ENCODE data around the gene MYO7B. TPM values are rescaled to one million over a fixed set of nuclear protein-coding genes. Genes with fewer than 3 reads are reported as not detected.

Gene MYO7B
- total and polyA plus RNA-seq, 4 donors: 0.51 to 4.7 (median 1.9) TPM

DNA sequence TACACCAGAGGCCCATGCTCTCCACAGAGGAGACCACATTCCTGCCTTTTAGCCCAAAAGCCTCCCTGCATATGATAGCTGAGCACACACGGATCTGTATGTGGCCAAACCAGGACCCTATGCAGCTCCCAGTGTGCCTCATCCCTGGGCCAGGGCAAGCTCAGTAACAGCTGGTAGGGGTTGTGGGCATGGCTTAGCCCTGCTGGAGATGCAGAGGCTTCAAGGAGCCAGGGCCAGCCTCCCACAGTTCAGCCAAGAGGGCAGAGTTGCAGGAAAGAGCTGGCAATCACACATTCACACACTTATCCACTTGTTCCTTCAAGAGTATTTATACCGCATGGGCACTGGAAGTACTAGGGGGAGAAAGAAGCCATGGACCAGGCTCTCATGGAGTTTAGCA lies 141.4 kb downstream of the MYO7B start:
- Histone ChIP-seq H3K36me3 (ENCODE audit: control insufficient read depth in 4 of 4, insufficient read depth in 4 of 4, low read length in 4 of 4) (no peaks in the 10 kb centered on the region), H3K9ac (ENCODE audit: insufficient read depth in 1 of 2, low read length in 2 of 2) (no peak overlapping the region), H3K27me3 (ENCODE audit: control insufficient read depth in 3 of 3, insufficient read depth in 3 of 3, low read length in 2 of 3) (peaks cover 0 to 18% (median 15%) of the 10 kb centered on the region in 3 donors), H3K4me1 (ENCODE audit: control insufficient read depth in 5 of 5, insufficient read depth in 5 of 5, low read length in 5 of 5) (peaks cover 0 to 25% (median 5%) of the 10 kb centered on the region in 5 donors), H3K9me3 (ENCODE audit: control insufficient read depth in 4 of 4, insufficient read depth in 3 of 4, low read length in 3 of 4) (no peaks in the 10 kb centered on the region), H3K27ac (ENCODE audit: low read depth in 1 of 2, low read length in 1 of 2) (no peak overlapping the region), H3K4me3 (no peak overlapping the region)
- WGBS, 2 donors: 74 to 94% methylated on average over 2 of the region's 2 CpGs
- TF ChIP-seq, protein P1, sequence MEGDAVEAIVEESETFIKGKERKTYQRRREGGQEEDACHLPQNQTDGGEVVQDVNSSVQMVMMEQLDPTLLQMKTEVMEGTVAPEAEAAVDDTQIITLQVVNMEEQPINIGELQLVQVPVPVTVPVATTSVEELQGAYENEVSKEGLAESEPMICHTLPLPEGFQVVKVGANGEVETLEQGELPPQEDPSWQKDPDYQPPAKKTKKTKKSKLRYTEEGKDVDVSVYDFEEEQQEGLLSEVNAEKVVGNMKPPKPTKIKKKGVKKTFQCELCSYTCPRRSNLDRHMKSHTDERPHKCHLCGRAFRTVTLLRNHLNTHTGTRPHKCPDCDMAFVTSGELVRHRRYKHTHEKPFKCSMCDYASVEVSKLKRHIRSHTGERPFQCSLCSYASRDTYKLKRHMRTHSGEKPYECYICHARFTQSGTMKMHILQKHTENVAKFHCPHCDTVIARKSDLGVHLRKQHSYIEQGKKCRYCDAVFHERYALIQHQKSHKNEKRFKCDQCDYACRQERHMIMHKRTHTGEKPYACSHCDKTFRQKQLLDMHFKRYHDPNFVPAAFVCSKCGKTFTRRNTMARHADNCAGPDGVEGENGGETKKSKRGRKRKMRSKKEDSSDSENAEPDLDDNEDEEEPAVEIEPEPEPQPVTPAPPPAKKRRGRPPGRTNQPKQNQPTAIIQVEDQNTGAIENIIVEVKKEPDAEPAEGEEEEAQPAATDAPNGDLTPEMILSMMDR (IDR thresholded peaks at IDR 0.05; ENCODE audit: control extremely low read depth, extremely low read depth): no peak
- DNase-seq (no peak), ATAC-seq (ENCODE audit: insufficient read depth, low FRiP score) (no peak)

DNA sequence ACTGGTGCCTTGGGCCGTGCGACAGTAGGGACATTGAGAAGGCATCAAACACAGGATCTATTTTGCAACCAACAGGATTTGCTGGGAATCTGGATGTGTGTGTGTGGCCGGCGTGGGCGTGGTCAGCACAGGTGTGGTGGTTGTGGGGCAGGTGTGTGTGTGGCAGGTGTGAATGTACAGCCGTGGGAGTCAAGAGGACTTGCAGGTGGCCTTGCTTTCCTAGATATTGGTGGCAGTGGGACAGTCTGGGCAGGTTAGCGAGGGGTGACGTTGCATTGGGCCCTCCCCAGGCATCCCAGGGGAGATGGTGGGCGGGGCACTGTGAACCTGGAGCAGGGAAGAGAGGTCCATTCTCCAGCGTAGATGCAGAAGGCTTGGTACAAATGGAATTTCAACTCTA lies 143.0 kb downstream of the MYO7B start:
- Histone ChIP-seq H3K4me3 (no peak overlapping the region), H3K9me3 (ENCODE audit: control insufficient read depth in 4 of 4, insufficient read depth in 3 of 4, low read length in 3 of 4) (no peaks in the 10 kb centered on the region), H3K9ac (ENCODE audit: insufficient read depth in 1 of 2, low read length in 2 of 2) (no peak overlapping the region), H3K27ac (ENCODE audit: low read depth in 1 of 2, low read length in 1 of 2) (no peak overlapping the region), H3K36me3 (ENCODE audit: control insufficient read depth in 4 of 4, insufficient read depth in 4 of 4, low read length in 4 of 4) (no peaks in the 10 kb centered on the region), H3K4me1 (ENCODE audit: control insufficient read depth in 5 of 5, insufficient read depth in 5 of 5, low read length in 5 of 5) (peaks cover 0 to 38% (median 5%) of the 10 kb centered on the region in 5 donors), H3K27me3 (ENCODE audit: control insufficient read depth in 3 of 3, insufficient read depth in 3 of 3, low read length in 2 of 3) (peaks cover 0 to 18% (median 15%) of the 10 kb centered on the region in 3 donors)
- no peak for ATAC-seq (ENCODE audit: insufficient read depth, low FRiP score)
- no peak for DNase-seq
- WGBS, 2 donors: 92 to 94% methylated on average over 10 of the region's 10 CpGs
- TF ChIP-seq, protein P1 (IDR thresholded peaks at IDR 0.05; ENCODE audit: control extremely low read depth, extremely low read depth): no peak

DNA sequence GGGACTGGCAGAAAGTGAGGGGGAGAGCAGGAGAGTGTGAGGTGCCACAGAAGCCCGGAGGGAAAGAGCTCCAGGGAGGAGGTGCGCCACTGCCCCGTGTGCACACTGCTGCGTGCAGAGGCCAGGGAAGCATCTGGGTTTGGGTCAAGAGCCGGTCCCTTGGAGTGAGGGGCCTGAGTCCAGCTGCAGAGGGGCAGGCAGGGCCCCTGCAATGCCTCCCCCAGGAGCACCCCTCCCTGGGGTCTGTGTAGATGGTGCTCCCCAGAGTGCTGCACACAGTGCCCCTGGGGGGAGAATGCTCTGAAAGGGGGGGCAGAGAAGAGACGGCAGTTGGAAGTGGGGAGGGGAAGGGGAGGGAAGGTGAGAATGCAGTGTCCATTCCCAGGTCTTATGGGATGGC lies 143.5 kb downstream of the MYO7B start:
- H3K9ac ChIP-seq (ENCODE audit: insufficient read depth in 1 of 2, low read length in 2 of 2): no peak overlapping the region
- no peak overlapping the region for H3K27ac ChIP-seq (ENCODE audit: low read depth in 1 of 2, low read length in 1 of 2)
- DNase-seq (no peak), ATAC-seq (ENCODE audit: insufficient read depth, low FRiP score) (no peak)
- H3K9me3 ChIP-seq (ENCODE audit: control insufficient read depth in 4 of 4, insufficient read depth in 3 of 4, low read length in 3 of 4): no peaks in the 10 kb centered on the region
- WGBS, 2 donors: 89 to 90% methylated on average over 6 of the region's 6 CpGs
- H3K4me3 ChIP-seq: no peak overlapping the region
- no peaks in the 10 kb centered on the region for H3K36me3 ChIP-seq (ENCODE audit: control insufficient read depth in 4 of 4, insufficient read depth in 4 of 4, low read length in 4 of 4)
- TF ChIP-seq, protein P1 (IDR thresholded peaks at IDR 0.05; ENCODE audit: control extremely low read depth, extremely low read depth): no peak
- H3K4me1 ChIP-seq (ENCODE audit: control insufficient read depth in 5 of 5, insufficient read depth in 5 of 5, low read length in 5 of 5): peaks cover 0 to 41% (median 6%) of the 10 kb centered on the region in 5 donors
- H3K27me3 ChIP-seq (ENCODE audit: control insufficient read depth in 3 of 3, insufficient read depth in 3 of 3, low read length in 2 of 3): peaks cover 0 to 18% (median 15%) of the 10 kb centered on the region in 3 donors
